ENCODE measurements around the gene NSF. TPM values are rescaled to one million over a fixed set of nuclear protein-coding genes. Genes with fewer than 3 reads are reported as not detected.

The NSF gene
- total and polyA plus RNA-seq, 2 donors (not counting 3 experiments of a cell fraction or from before 2014, with no cell fraction given): 18.5 to 43.7 TPM

DNA sequence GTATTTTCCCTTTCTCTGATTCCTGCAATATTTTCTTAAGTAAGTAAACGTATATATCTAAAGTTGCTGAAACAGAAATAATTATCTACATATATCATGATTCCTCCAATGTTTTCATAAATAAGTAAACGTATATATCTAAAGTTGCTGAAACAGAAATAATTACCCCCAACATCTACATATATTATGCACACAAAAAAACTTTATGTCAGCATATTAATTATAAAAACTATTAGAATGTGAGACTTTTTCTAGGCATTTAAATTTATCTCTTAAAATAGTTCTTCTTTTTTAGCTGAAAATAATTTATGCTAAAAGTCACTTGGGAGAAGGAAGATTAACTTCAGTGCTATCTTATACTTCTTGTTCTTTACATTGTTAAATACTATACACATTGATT lies 139.6 kb downstream of the NSF start:
- Histone ChIP-seq H2AFZ (ENCODE audit: low read depth, low read length) (no peak overlapping the region), H3K9ac (replicated peaks; ENCODE audit: extremely low read depth, insufficient read depth, low read length) (no peak overlapping the region), H3K79me2 (ENCODE audit: control insufficient read depth, insufficient read depth, low read length) (no peaks in the 10 kb centered on the region), H3K27me3 (ENCODE audit: control insufficient read depth in 2 of 2, insufficient read depth in 2 of 2, low read length in 2 of 2) (no peaks in the 10 kb centered on the region), H3K4me1 (ENCODE audit: control insufficient read depth, extremely low read depth, insufficient read depth, low read length) (no peaks in the 10 kb centered on the region), H3K4me2 (ENCODE audit: insufficient read depth, low read length) (no peak overlapping the region), H3K9me3 (replicated peaks; ENCODE audit: control insufficient read depth, insufficient read depth, low read length) (no peaks in the 10 kb centered on the region), H3K36me3 (ENCODE audit: control insufficient read depth in 2 of 2, extremely low read depth in 1 of 2, insufficient read depth in 2 of 2, low read length in 2 of 2) (no peaks in the 10 kb centered on the region), H3K27ac (ENCODE audit: insufficient read depth, low read depth, low read length) (no peak overlapping the region), H3K4me3 (replicated peaks in 1 of 3; ENCODE audit: insufficient read depth in 1 of 3, low read depth in 1 of 3, low read length in 3 of 3) (no peak overlapping the region), H4K20me1 (replicated peaks; ENCODE audit: control insufficient read depth, extremely low read depth, insufficient read depth, low read length) (no peaks in the 10 kb centered on the region), H3K9me1 (replicated peaks; ENCODE audit: control insufficient read depth, extremely low read depth, insufficient read depth, low read length) (no peaks in the 10 kb centered on the region)
- no peak for FAIRE-seq
- no TSS peak for BruUV-seq (replicated peaks)
- POLR2A ChIA-PET: no interaction called here
- intact Hi-C loops (cut with micrococcal nuclease) (no loop called here), dilution Hi-C loops (cut with MboI; ENCODE audit: extremely low pct_ligation_motif_present, low sequenced_read_pairs) (no loop called here)
- CTCF ChIA-PET: no interaction called here
- TF ChIP-seq POLR2A (IDR thresholded peaks at IDR 0.05; ENCODE audit: low read depth, low read length) (no peak), FOS (IDR thresholded peaks at IDR 0.05; ENCODE audit: borderline replicate concordance, insufficient read depth, low read length) (no peak), EZH2 (IDR thresholded peaks at IDR 0.05; ENCODE audit: borderline replicate concordance, low read depth, low read length, severe bottlenecking) (no peak), JUN (IDR thresholded peaks at IDR 0.05; ENCODE audit: borderline replicate concordance, insufficient read depth, insufficient read length, low read depth) (no peak), POLR2AphosphoS5 (IDR thresholded peaks at IDR 0.05; ENCODE audit: insufficient read depth, low read depth, low read length) (no peak), MYC (IDR thresholded peaks at IDR 0.05; ENCODE audit: low read depth, low read length) (no peak), GATA2 (IDR thresholded peaks at IDR 0.05; ENCODE audit: insufficient read depth, insufficient read length, low read depth, low read length) (no peak)
- TF ChIP-seq, protein P1, sequence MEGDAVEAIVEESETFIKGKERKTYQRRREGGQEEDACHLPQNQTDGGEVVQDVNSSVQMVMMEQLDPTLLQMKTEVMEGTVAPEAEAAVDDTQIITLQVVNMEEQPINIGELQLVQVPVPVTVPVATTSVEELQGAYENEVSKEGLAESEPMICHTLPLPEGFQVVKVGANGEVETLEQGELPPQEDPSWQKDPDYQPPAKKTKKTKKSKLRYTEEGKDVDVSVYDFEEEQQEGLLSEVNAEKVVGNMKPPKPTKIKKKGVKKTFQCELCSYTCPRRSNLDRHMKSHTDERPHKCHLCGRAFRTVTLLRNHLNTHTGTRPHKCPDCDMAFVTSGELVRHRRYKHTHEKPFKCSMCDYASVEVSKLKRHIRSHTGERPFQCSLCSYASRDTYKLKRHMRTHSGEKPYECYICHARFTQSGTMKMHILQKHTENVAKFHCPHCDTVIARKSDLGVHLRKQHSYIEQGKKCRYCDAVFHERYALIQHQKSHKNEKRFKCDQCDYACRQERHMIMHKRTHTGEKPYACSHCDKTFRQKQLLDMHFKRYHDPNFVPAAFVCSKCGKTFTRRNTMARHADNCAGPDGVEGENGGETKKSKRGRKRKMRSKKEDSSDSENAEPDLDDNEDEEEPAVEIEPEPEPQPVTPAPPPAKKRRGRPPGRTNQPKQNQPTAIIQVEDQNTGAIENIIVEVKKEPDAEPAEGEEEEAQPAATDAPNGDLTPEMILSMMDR (IDR thresholded peaks at IDR 0.05; ENCODE audit: extremely low read depth in 1 of 2, insufficient read depth in 1 of 2, low read depth in 1 of 2, low read length in 2 of 2): no peak
- TF ChIP-seq, protein P2, sequence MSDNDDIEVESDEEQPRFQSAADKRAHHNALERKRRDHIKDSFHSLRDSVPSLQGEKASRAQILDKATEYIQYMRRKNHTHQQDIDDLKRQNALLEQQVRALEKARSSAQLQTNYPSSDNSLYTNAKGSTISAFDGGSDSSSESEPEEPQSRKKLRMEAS (IDR thresholded peaks at IDR 0.05; ENCODE audit: insufficient read depth, insufficient read length): no peak
- DNase-seq (ENCODE audit: low read depth, low spot score): no peak
